Neural progenitor cell (in vitro differentiated cells): ENCODE results near the gene ERC2. TPM values are rescaled to one million over a fixed set of nuclear protein-coding genes. Genes with fewer than 3 reads are reported as not detected.
A peak's percentile ranks its signal among the peaks of the same experiment; 100 is the strongest.

Source experiments
- DNase-seq: peaks from one replicate; pipeline ENCODE4 v3.0.0-alpha.2; 2016; ENCODE audit warnings: low spot score
- H2AFZ ChIP-seq: fragments of 200-600 bp; sonication (generic); replicated peaks from 2 replicates; pipeline ENCODE4 v1.6.1; 2016; ENCODE audit warnings: antibody characterized with exemption
- H3F3A ChIP-seq: fragments of 200-600 bp; sonication (generic); 2 replicates; pipeline ENCODE4 v1.6.1; 2016; ENCODE audit warnings: antibody characterized with exemption, low read depth
- H3K27ac ChIP-seq: fragments of 200-600 bp; sonication (generic); 2 replicates; pipeline ENCODE4 v1.5.1; 2016; ENCODE audit warnings: mild to moderate bottlenecking
- H3K27me3 ChIP-seq: fragments of 200-600 bp; sonication (generic); 2 replicates; pipeline ENCODE4 v1.6.1; 2016; ENCODE audit warnings: mild to moderate bottlenecking, moderate library complexity
- H3K36me3 ChIP-seq: fragments of 200-600 bp; sonication (generic); 2 replicates; pipeline ENCODE4 v1.5.1; 2016
- H3K4me1 ChIP-seq: fragments of 200-600 bp; sonication (generic); 2 replicates; pipeline ENCODE4 v1.6.1; 2016; ENCODE audit warnings: mixed run types
- H3K4me2 ChIP-seq: fragments of 200-600 bp; sonication (generic); 2 replicates; pipeline ENCODE4 v1.6.1; 2016
- H3K4me3 ChIP-seq: fragments of 200-600 bp; sonication (generic); 2 replicates; pipeline ENCODE4 v1.5.1; 2016
- H3K79me2 ChIP-seq: fragments of 200-600 bp; sonication (generic); 2 replicates; pipeline ENCODE4 v1.6.1; 2016; ENCODE audit warnings: low read depth
- H3K9ac ChIP-seq: fragments of 200-600 bp; sonication (generic); 2 replicates; pipeline ENCODE4 v1.6.1; 2016
- H3K9me3 ChIP-seq: fragments of 200-600 bp; sonication (generic); 2 replicates; pipeline ENCODE4 v1.5.1; 2016; ENCODE audit warnings: low read depth
- H4K20me1 ChIP-seq: fragments of 200-600 bp; sonication (generic); 2 replicates; pipeline ENCODE4 v1.6.1; 2016; ENCODE audit warnings: low read depth
- H3K27ac Mint-ChIP-seq: 3 replicates; pipeline ENCODE4 v1.8.0; 2021; ENCODE audit warnings: mixed read lengths
- H3K27me3 Mint-ChIP-seq: 2 replicates; pipeline ENCODE4 v1.8.0; 2022; ENCODE audit warnings: low read depth, mild to moderate bottlenecking, inconsistent platforms, moderate library complexity, mixed read lengths; ENCODE audit not compliant: insufficient read depth
- H3K36me3 Mint-ChIP-seq: 3 replicates; pipeline ENCODE4 v1.8.0; 2021; ENCODE audit warnings: mixed read lengths
- H3K4me1 Mint-ChIP-seq: 3 replicates; pipeline ENCODE4 v1.8.0; 2021; ENCODE audit warnings: mixed read lengths
- H3K4me3 Mint-ChIP-seq: 3 replicates; pipeline ENCODE4 v1.8.0; 2021; ENCODE audit warnings: mild to moderate bottlenecking, moderate library complexity, mixed read lengths
- H3K9me3 Mint-ChIP-seq: 3 replicates; pipeline ENCODE4 v1.8.0; 2020; ENCODE audit warnings: mixed read lengths
- EZH2 ChIP-seq: fragments of 200-600 bp; sonication (generic); IDR thresholded peaks from 2 replicates; pipeline ENCODE4 v1.6.1; 2017; ENCODE audit warnings: antibody characterized with exemption, mild to moderate bottlenecking, moderate library complexity
- EZH2phosphoT487 ChIP-seq: fragments of 200-600 bp; sonication (generic); IDR thresholded peaks from 2 replicates; pipeline ENCODE4 v1.6.1; 2017; ENCODE audit warnings: antibody characterized with exemption
- total RNA-seq: library from RNA; depleted of rRNA; stranded (reverse); fragments of >200 nt; gene quantifications from 2 replicates; pipeline ENCODE4 v1.2.3, GENCODE V29; 2015; ENCODE audit warnings: low replicate concordance
- TF ChIP-seq, protein P1 (sequence below): fragments of 200-600 bp; sonication (generic); IDR thresholded peaks from 2 replicates; pipeline ENCODE4 v1.5.1; 2017; ENCODE audit warnings: antibody characterized with exemption, mild to moderate bottlenecking

Gene ERC2
- total RNA-seq, 1 donor from 2014 or later, result 24.8 TPM

DNA sequence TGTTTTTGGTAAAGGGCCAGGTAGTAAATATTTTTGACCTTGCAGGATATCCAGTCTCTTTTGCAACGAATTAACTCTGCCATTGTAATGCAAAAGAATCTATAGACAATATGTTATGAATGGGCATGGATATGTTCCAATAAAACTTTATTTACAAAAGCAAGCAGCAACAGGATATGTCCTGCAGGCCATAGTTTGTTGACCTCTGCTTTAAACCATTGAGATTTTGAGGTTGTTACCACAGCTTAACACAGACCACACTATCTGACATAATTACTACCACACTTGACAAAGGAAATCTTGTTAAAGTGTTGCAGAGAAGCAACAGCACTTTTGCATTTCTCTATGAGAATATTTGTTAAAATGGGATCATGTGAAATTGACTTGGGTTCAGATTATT is 349.3 kb downstream of the ERC2 start:
- Mint-ChIP-seq H3K4me1 (peaks cover 8% of the 10 kb centered on the region), H3K4me3 (no peak overlapping the region), H3K36me3 (peaks cover 9% of the 10 kb centered on the region), H3K9me3 (peaks cover 18% of the 10 kb centered on the region), H3K27me3 (peaks cover 2% of the 10 kb centered on the region), H3K27ac (no peak overlapping the region)
- H3K27me3 ChIP-seq, result no peaks in the 10 kb centered on the region
- H3K9me3 ChIP-seq, result no peaks in the 10 kb centered on the region
- no peaks in the 10 kb centered on the region for H3K79me2 ChIP-seq
- no peak overlapping the region for H3K9ac ChIP-seq
- H3K36me3 ChIP-seq, result no peaks in the 10 kb centered on the region
- H3K27ac ChIP-seq, result no peak overlapping the region
- H3K4me1 ChIP-seq, result peaks cover 11% of the 10 kb centered on the region
- H4K20me1 ChIP-seq, result no peaks in the 10 kb centered on the region
- H3K4me3 ChIP-seq, result no peak overlapping the region
- no peak overlapping the region for H2AFZ ChIP-seq
- no peak overlapping the region for H3K4me2 ChIP-seq
- peaks cover 9% of the 10 kb centered on the region for H3F3A ChIP-seq
- DNase-seq, result no peak
- TF ChIP-seq EZH2phosphoT487 (no peak), EZH2 (no peak)
- TF ChIP-seq, protein P1, sequence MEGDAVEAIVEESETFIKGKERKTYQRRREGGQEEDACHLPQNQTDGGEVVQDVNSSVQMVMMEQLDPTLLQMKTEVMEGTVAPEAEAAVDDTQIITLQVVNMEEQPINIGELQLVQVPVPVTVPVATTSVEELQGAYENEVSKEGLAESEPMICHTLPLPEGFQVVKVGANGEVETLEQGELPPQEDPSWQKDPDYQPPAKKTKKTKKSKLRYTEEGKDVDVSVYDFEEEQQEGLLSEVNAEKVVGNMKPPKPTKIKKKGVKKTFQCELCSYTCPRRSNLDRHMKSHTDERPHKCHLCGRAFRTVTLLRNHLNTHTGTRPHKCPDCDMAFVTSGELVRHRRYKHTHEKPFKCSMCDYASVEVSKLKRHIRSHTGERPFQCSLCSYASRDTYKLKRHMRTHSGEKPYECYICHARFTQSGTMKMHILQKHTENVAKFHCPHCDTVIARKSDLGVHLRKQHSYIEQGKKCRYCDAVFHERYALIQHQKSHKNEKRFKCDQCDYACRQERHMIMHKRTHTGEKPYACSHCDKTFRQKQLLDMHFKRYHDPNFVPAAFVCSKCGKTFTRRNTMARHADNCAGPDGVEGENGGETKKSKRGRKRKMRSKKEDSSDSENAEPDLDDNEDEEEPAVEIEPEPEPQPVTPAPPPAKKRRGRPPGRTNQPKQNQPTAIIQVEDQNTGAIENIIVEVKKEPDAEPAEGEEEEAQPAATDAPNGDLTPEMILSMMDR, result no peak

GRCh38 chr3:56115698-56116097 is 352.6 kb downstream of the ERC2 start:
- H3K4me3 Mint-ChIP-seq, result no peak overlapping the region
- TF ChIP-seq EZH2 (no peak), EZH2phosphoT487 (no peak)
- TF ChIP-seq, protein P1, result no peak
- no peaks in the 10 kb centered on the region for H3K9me3 ChIP-seq
- H3K4me1 Mint-ChIP-seq, result peaks cover 19% of the 10 kb centered on the region
- peaks cover 13% of the 10 kb centered on the region for H3K4me1 ChIP-seq
- no peak overlapping the region for H2AFZ ChIP-seq
- no peaks in the 10 kb centered on the region for H4K20me1 ChIP-seq
- H3F3A ChIP-seq, result peaks cover 9% of the 10 kb centered on the region
- H3K4me3 ChIP-seq, result no peak overlapping the region
- no peaks in the 10 kb centered on the region for H3K36me3 ChIP-seq
- H3K79me2 ChIP-seq, result no peaks in the 10 kb centered on the region
- peaks cover 4% of the 10 kb centered on the region for H3K27me3 Mint-ChIP-seq
- H3K27ac Mint-ChIP-seq, result no peak overlapping the region
- no peak overlapping the region for H3K27ac ChIP-seq
- peaks cover 6% of the 10 kb centered on the region for H3K36me3 Mint-ChIP-seq
- H3K9me3 Mint-ChIP-seq, result peaks cover 9% of the 10 kb centered on the region
- no peak overlapping the region for H3K4me2 ChIP-seq
- DNase-seq, result peak; percentile 10
- no peaks in the 10 kb centered on the region for H3K27me3 ChIP-seq
- H3K9ac ChIP-seq, result no peak overlapping the region

- Mint-ChIP-seq H3K9me3 (peaks cover 9% of the 10 kb centered on the region), H3K27me3 (peaks cover 4% of the 10 kb centered on the region), H3K4me1 (peaks cover 19% of the 10 kb centered on the region), H3K4me3 (no peak overlapping the region), H3K27ac (no peak overlapping the region), H3K36me3 (peaks cover 5% of the 10 kb centered on the region)
- H3K27ac ChIP-seq, result no peak overlapping the region
- no peaks in the 10 kb centered on the region for H3K9me3 ChIP-seq
- H3K4me1 ChIP-seq, result peaks cover 15% of the 10 kb centered on the region
- no peaks in the 10 kb centered on the region for H4K20me1 ChIP-seq
- DNase-seq, result no peak
- no peak overlapping the region for H3K4me2 ChIP-seq
- H3K9ac ChIP-seq, result no peak overlapping the region
- TF ChIP-seq EZH2phosphoT487 (no peak), EZH2 (no peak)
- TF ChIP-seq, protein P1, result no peak
- no peak overlapping the region for H2AFZ ChIP-seq
- H3K4me3 ChIP-seq, result no peak overlapping the region
- H3K27me3 ChIP-seq, result no peaks in the 10 kb centered on the region
- H3F3A ChIP-seq, result peaks cover 9% of the 10 kb centered on the region
- no peaks in the 10 kb centered on the region for H3K36me3 ChIP-seq
- no peaks in the 10 kb centered on the region for H3K79me2 ChIP-seq
Observed at GRCh38 chr3:56115199-56115598, 353.1 kb downstream of the ERC2 start.
